GM12864 (cell line): ENCODE measurements around the gene MET.

ENCODE experiments used
- DNase-seq: peaks from one replicate; pipeline ENCODE4 v3.0.0-alpha.2; 2011; ENCODE audit warnings: low read depth
- H3K4me3 ChIP-seq: 2 replicates; pipeline ENCODE4 v1.5.1; 2011; ENCODE audit warnings: mild to moderate bottlenecking, low read depth, low read length, control low read depth
- CTCF ChIP-seq: IDR thresholded peaks from 2 replicates; pipeline ENCODE4 v1.5.1; 2011; ENCODE audit warnings: low read depth, mild to moderate bottlenecking, moderate library complexity, low read length, control low read depth, inconsistent platforms; ENCODE audit errors: missing control alignments

MET gene

GRCh38 chr7:116790025-116790424 is 118.0 kb downstream of the MET start:
- no peak for TF ChIP-seq CTCF
- no peak for DNase-seq

GRCh38 chr7:116792813-116793212 is 120.8 kb downstream of the MET start:
- DNase-seq: no peak
- H3K4me3 ChIP-seq: no peak overlapping the region
- TF ChIP-seq CTCF: no peak

More at GRCh38 chr7:116790025-116790424, 118.0 kb downstream of the MET start:
- no peak overlapping the region for H3K4me3 ChIP-seq

GRCh38 chr7:116793795-116794340 is 121.9 kb downstream of the MET start:
- no peak overlapping the region for H3K4me3 ChIP-seq
- TF ChIP-seq CTCF: no peak
- no peak for DNase-seq

GRCh38 chr7:116796471-116796870 is 124.5 kb downstream of the MET start:
- no peak for DNase-seq
- no peak for TF ChIP-seq CTCF
- no peak overlapping the region for H3K4me3 ChIP-seq

DNA sequence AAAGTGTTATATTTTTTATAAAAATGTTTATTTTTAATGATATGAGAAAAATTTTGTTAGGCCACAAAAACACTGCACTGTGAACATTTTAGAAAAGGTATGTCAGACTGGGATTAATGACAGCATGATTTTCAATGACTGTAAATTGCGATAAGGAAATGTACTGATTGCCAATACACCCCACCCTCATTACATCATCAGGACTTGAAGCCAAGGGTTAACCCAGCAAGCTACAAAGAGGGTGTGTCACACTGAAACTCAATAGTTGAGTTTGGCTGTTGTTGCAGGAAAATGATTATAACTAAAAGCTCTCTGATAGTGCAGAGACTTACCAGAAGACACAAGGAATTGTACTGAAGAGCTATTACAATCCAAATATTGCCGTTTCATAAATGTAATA is 125.6 kb downstream of the MET start:
- H3K4me3 ChIP-seq: no peak overlapping the region
- TF ChIP-seq CTCF: no peak
- no peak for DNase-seq

DNA sequence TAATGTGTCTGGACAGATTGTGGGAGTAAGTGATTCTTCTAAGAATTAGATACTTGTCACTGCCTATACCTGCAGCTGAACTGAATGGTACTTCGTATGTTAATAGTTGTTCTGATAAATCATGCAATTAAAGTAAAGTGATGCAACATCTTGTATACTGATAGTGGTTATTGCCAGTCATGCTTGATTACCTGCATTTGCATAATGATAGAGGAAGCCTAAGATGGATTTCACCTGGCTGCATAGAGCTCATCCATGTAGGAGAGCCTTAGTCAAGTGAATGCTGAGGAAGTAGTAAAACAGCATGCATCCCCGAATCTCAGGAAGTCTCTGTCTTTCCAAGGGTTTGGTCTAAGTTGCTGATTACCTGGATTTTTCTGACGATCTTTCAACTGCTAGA is 126.2 kb downstream of the MET start:
- no peak for TF ChIP-seq CTCF
- no peak overlapping the region for H3K4me3 ChIP-seq
- no peak for DNase-seq

- no peak overlapping the region for H3K4me3 ChIP-seq
- TF ChIP-seq CTCF: no peak
- DNase-seq: no peak
Measured at GRCh38 chr7:116799916-116800315, 127.9 kb downstream of the MET start.
